ENCODE results near the gene EPHA6.

GRCh38 chr3:97059168-97059567 is 244.8 kb downstream of the EPHA6 start:
- TF ChIP-seq POLR2A (IDR thresholded peaks at IDR 0.05; ENCODE audit: low read depth, low read length) (no peak), TAF1 (IDR thresholded peaks at IDR 0.05; ENCODE audit: low read depth, low read length) (no peak), PAX5 (IDR thresholded peaks at IDR 0.05; ENCODE audit: insufficient read depth, low read length, severe bottlenecking) (no peak)
